Thymus (tissue), 11 donors: ENCODE data around the gene MPPED1. TPM values are rescaled to one million over a fixed set of nuclear protein-coding genes. Genes with fewer than 3 reads are reported as not detected.

Experiments used
- DNase-seq, 9 donors: peaks; one replicate each; pipeline ENCODE4 v3.0.0-alpha.2; 2013; ENCODE audit warnings: low spot score in 9 of 9, low read depth in 6 of 9, missing footprints in 1 of 9
- H3K27ac ChIP-seq, 2 donors: one replicate each; pipeline ENCODE4 v1.5.1; 2013; ENCODE audit warnings: control low read depth in 1 of 2, low read depth in 1 of 2, low read length in 1 of 2, mild to moderate bottlenecking in 1 of 2, moderate library complexity in 1 of 2
- H3K27me3 ChIP-seq, 2 donors: one replicate each; pipeline ENCODE4 v1.5.1; 2013; ENCODE audit warnings: low read length in 1 of 2; ENCODE audit not compliant: control insufficient read depth in 2 of 2, insufficient read depth in 1 of 2
- H3K36me3 ChIP-seq, 2 donors: one replicate each; pipeline ENCODE4 v1.5.1; 2013; ENCODE audit warnings: low read length in 1 of 2, mild to moderate bottlenecking in 1 of 2, moderate library complexity in 1 of 2; ENCODE audit not compliant: control insufficient read depth in 2 of 2, insufficient read depth in 2 of 2
- H3K4me1 ChIP-seq, 2 donors: one replicate each; pipeline ENCODE4 v1.5.1; 2013; ENCODE audit warnings: low read length in 2 of 2; ENCODE audit not compliant: control insufficient read depth in 2 of 2, insufficient read depth in 2 of 2
- H3K4me3 ChIP-seq, 2 donors: one replicate each; pipeline ENCODE4 v1.5.1; 2013; ENCODE audit warnings: low read length in 2 of 2, control low read depth in 1 of 2, mild to moderate bottlenecking in 1 of 2
- H3K9me3 ChIP-seq, 2 donors: one replicate each; pipeline ENCODE4 v1.5.1; 2013; ENCODE audit warnings: low read length in 1 of 2, mild to moderate bottlenecking in 1 of 2; ENCODE audit not compliant: control insufficient read depth in 2 of 2, insufficient read depth in 1 of 2
- WGBS: extraction: QIAGEN DNeasy Blood & Tissue Kit; methylation state at CpG from one replicate; pipeline ENCODE4 v1.1.7; 2013; 5-methylcytosine and 5-hydroxymethylcytosine counted together
- polyA plus RNA-seq: library from polyadenylated mRNA; stranded (reverse); fragments of 200-250 nt; gene quantifications from one replicate; pipeline ENCODE4 v1.2.3, GENCODE V29; 2013
- total RNA-seq: library from RNA; stranded (reverse); fragments of 120-200 nt; gene quantifications from one replicate; pipeline ENCODE4 v1.2.4, GENCODE V29; 2013
- donor health status: healthy.

Gene MPPED1
- total and polyA plus RNA-seq, 2 donors = 0.19 to 6.5 TPM

GRCh38 chr22:43550672-43551071 lies 138.9 kb downstream of the MPPED1 start:
- no peaks in the 10 kb centered on the region for H3K36me3 ChIP-seq
- H3K4me3 ChIP-seq = no peak overlapping the region
- H3K27ac ChIP-seq = no peak overlapping the region
- no peaks in the 10 kb centered on the region for H3K27me3 ChIP-seq
- whole genome bisulfite sequencing = 85% methylated on average over 6 of the region's 6 CpGs
- DNase-seq = no peak
- H3K9me3 ChIP-seq = no peaks in the 10 kb centered on the region
- peaks cover 0 to 5% of the 10 kb centered on the region in 2 donors for H3K4me1 ChIP-seq

DNA sequence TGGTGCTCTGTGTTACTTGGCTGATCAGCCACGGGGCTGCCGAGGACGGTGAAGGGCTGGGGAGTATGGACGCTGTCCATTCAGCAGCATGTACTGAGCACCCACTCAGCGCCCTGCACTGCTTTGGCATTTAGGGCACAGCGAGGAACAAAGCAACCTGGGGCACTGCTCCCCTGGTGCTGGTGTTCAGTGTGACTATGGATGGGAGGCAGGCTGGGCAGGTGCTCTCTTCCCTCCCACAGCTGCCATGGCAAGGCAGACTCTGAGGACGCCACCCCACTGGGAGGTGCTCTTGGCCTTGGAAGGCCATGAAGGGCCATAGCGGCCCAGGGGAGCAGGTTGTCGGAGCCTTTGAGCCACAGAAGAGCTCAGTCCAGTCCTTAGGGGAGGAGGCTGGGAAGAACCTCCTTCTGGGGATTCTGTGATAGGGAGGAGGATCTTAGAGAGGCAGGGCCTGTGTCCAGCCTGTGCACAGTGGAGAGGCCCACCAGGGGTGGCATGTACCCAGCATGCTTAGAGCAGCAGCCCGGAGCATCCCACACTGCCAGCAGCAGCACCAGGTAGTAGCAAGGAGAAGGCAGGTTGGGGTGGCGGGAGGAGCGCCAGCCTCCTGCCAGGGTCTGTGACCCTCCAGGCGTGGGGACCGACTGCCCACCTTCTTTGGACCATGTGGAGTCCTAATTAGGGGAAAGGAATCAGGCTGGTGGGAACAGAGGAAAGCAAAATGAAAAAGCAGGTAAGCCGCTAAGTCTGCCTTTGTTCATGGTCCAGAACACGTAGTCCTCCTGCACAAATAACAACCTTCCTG lies 141.8 kb downstream of the MPPED1 start:
- 92% methylated on average over 16 of the region's 16 CpGs for WGBS
- H3K4me1 ChIP-seq = peaks cover 0 to 3% of the 10 kb centered on the region in 2 donors

DNA sequence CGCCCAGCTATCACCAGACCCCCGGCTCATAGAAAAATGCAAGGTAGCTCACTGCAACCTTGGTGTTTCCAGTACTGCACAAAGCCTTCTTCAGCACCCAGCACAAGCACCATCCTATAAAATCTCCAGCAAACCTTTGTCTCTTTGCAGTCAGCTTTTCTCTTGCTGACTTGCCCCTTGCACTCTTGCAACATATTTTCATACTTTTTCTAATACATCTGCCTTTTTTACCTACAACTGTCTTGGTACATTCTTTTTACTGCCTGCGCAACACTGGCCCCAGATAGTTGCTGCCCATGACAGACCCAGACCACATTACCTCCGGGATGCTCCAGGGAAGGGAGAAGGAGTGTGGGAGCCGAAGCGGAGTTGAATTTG lies 142.4 kb downstream of the MPPED1 start:
- WGBS = 81% methylated on average over 6 of the region's 6 CpGs
- H3K4me1 ChIP-seq = peaks cover 0 to 3% of the 10 kb centered on the region in 2 donors
- H3K9me3 ChIP-seq = no peaks in the 10 kb centered on the region
- H3K27ac ChIP-seq = no peak overlapping the region
- no peak overlapping the region for H3K4me3 ChIP-seq
- no peaks in the 10 kb centered on the region for H3K27me3 ChIP-seq
- no peaks in the 10 kb centered on the region for H3K36me3 ChIP-seq
- no peak for DNase-seq

More for the DNA sequence above, 141.8 kb downstream of the MPPED1 start:
- Histone ChIP-seq H3K27ac (peak overlapping the region; percentile 17 to 47), H3K4me3 (no peak overlapping the region), H3K36me3 (no peaks in the 10 kb centered on the region), H3K9me3 (no peaks in the 10 kb centered on the region), H3K27me3 (no peaks in the 10 kb centered on the region)
- no peak for DNase-seq

- H3K9me3 ChIP-seq = no peaks in the 10 kb centered on the region
- H3K27me3 ChIP-seq = no peaks in the 10 kb centered on the region
- DNase-seq = no peak
- H3K27ac ChIP-seq = no peak overlapping the region
- no peaks in the 10 kb centered on the region for H3K36me3 ChIP-seq
- 94% methylated on average over 17 of the region's 17 CpGs for WGBS
- H3K4me3 ChIP-seq = no peak overlapping the region
- peaks cover 0 to 3% of the 10 kb centered on the region in 2 donors for H3K4me1 ChIP-seq
Measured at GRCh38 chr22:43554694-43555365, 143.0 kb downstream of the MPPED1 start.

GRCh38 chr22:43555561-43556515 lies 144.0 kb downstream of the MPPED1 start:
- Histone ChIP-seq H3K27ac (no peak overlapping the region), H3K4me1 (peaks cover 0 to 5% of the 10 kb centered on the region in 2 donors), H3K4me3 (no peak overlapping the region), H3K36me3 (no peaks in the 10 kb centered on the region), H3K27me3 (no peaks in the 10 kb centered on the region), H3K9me3 (no peaks in the 10 kb centered on the region)
- WGBS = 75% methylated on average over 11 of the region's 11 CpGs
- no peak for DNase-seq

Other genes starting within 250 kb of the MPPED1 start
- gene TTLL12, start 224.9 kb upstream of the MPPED1 start, total RNA-seq = 14.4 TPM
- gene TTLL12, start 224.9 kb upstream of the MPPED1 start, polyA plus RNA-seq = 16.1 TPM
- 0.52 TPM for gene SCUBE1, start 68.6 kb upstream of the MPPED1 start, total RNA-seq
- gene SCUBE1, start 68.6 kb upstream of the MPPED1 start, polyA plus RNA-seq = 0.30 TPM